GM18508 (cell line): ENCODE data around the gene HDC.

Source experiments
- ATAC-seq: cut with Tn5 transposase; IDR thresholded peaks from one replicate; pipeline ENCODE4 v1.9.1; 2021; ENCODE audit warnings: moderate number of reproducible peaks; ENCODE audit not compliant: insufficient read depth, unreplicated experiment

Gene HDC

DNA sequence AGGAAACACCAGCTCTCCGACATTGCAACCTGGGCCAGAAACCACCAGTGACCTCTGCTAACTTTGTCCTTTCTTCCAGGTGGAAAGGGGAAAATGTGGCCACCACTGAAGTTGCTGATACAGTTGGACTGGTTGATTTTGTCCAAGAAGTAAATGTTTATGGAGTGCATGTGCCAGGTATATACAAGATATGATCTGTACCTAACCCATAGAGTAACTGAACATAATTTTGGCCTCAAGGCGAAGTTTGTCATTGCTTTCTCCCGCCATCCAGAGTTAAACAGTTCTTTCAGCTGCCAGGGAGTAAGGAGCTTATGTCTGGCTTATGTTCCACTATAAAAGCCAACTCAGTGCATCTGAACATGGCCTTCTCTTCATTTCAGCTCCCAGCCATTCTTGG lies 36.7 kb downstream of the HDC start:
- ATAC-seq = no peak

DNA sequence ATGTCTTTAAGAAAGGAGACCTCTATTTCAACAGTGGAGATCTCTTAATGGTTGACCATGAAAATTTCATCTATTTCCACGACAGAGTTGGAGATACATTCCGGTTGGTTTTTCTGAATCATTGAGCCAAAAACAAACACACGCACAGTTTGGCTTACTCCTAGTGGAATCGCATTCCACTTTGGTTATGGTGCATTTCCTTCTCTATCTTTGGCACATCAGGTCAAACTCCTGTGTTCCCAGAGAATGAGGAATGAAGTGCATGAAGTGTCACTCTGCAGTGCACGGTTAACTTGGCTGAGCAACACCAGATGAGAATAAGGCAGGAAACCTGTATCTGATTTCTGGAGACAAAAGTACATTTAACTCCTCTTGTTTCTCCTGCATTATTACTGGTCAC lies 38.5 kb downstream of the HDC start:
- no peak for ATAC-seq

DNA sequence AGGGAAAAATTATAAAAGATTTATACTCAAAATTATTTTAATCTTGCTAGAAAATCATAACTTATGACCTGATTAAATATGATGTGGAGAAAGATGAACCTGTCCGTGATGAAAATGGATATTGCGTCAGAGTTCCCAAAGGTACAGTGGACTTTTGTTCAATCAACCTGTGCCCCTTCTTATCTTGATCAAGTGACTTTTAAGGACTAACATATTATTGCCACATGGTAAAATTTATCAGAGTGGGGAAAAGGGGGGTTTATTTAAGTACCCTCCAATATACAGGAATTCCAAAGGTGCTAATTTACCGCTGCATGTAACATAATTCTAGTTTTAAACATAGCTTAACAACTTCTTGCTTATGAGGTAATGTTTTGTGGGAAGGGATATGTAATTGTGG lies 39.6 kb downstream of the HDC start:
- ATAC-seq = no peak

DNA sequence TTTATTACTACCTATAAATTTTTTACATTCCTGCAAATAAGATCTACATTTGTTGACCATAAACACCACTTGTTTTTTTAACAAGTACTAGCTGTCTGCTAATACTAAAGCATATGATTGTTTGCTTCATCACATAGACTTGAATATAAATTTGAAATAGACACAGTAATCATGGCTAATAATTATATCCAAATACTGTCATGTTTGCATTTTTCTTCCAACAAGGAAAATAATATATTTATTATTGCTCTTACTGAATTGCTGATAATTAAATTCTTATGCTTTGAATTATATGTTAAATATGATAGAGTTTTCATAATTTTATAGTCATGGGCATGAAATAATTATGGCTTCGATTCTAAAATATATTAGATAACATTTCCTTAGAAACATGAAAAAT lies 40.5 kb downstream of the HDC start:
- no peak for ATAC-seq

DNA sequence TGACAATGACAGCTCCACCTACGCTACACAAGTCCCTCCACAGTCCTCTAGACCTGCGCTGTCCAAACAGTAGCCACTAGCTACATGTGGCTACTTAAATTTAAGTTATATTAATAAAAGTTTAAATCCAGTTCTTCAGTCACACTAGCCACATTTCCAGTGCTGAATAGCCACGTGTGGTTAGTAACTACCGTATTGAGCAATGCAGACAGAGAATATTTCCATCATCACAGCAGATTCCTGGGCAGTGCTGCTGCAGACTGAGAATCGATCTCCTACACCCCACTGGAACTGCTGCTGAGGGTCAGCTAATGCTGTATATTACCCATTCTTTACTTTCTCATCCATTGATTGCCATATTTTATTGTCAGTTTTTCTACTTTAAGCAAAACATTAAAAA lies 40.9 kb downstream of the HDC start:
- ATAC-seq = no peak

DNA sequence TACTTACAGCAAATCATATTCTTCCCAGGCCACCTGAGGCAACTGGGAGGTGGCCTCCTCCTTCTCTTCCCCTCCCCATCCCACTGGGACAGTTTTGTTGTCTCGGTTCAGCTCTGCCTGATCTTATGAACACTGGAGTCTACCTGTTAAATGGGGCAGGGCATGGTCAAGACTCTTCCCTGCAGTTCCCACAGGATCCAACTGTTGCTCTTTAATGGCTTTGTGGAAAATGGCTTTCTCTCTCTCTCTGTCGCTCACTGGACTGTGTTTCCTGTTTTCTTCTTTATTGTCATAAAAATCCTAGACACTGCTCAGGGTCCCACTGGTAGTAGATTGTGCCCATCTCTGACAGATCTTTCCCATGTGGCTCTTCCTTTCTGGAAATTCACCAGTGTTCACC lies 43.3 kb downstream of the HDC start:
- no peak for ATAC-seq

DNA sequence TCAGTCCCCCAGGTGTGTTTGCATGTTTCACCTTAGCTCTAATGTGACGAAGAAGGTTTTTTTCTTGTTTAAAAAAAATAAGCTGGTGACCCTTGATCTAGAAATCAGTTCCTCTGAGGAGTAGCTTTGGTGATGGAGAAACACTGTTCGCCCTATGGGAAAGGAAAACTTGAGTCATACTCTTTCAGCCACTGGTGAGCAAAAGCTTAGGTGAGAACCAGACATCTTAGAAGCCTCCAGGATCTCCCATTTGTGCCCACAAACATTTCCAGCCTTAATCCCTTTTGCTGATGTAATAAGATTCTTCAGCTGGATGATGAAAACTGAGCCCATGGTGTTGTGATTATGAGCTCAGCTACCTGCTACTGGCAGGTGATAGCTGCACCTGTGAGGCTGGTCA lies 45.7 kb downstream of the HDC start:
- no peak for ATAC-seq

DNA sequence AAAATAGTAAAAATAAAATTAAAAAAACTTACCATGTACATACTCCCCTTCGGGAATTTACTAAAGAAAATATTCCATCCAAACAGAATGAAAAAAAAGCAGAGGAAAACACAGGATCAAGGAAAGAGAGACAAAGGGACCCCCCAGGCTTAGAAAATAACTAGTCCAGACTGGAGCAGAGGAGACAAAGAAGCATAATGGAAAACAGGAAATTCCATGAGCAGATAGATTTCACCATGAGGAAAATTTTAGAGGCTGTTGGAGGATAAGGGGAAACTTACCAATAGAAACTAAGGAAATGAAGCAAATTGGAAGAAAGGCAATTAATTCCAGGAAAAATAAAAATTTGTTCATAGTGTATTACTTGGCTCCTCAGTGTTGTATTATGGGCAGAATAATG lies 46.8 kb downstream of the HDC start:
- no peak for ATAC-seq

DNA sequence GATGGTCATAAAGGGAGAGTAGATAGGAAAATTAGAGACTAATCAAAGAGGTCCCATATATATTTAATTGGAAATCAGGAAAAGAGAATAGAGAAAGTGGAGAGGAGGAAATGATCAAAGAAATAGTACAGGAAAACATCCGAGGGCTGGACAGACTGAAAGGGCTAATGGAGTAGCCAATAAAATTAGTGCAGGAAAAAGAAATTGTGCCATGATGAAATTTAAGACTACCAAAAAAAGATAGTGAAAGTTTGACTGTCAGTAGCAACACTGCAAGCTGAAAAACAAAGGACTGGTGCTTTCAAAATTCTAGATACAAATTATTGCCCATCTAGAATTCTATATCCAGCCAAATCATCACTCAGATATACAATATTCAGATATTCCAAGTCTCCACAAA lies 47.2 kb downstream of the HDC start:
- ATAC-seq = no peak

DNA sequence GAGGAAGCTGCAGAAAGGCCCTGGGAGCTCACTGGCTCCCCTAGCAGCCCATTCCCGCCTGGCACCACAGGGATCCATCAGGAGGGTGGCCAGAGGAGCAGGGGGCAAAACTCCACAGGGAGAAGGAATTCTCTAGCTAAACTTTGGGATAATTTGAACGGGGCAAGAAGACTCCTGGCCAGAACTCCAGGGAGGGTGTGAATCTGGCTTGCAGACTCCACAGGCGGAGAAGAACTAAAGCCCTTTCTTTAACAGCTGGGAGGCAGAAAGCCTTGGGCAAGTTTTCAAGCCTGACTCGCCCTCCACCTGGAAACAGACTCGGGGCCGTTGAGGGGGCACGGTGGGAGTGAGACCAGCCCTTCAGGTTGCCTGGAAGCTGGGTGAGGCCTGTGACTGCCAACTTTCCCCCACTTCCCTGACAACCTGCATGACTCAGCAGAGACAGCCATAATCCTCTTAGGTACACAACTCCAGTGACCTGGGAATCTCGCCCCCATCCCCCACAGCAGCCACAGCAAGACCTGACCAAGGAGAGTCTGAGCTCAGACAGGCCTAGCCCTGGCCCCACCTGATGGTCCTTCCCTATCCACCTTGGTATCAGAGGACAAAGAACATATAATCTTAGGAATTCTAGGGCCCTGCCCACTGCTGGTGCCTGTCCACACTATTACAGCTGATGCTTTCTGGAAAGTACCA lies 54.9 kb downstream of the HDC start:
- ATAC-seq = no peak

DNA sequence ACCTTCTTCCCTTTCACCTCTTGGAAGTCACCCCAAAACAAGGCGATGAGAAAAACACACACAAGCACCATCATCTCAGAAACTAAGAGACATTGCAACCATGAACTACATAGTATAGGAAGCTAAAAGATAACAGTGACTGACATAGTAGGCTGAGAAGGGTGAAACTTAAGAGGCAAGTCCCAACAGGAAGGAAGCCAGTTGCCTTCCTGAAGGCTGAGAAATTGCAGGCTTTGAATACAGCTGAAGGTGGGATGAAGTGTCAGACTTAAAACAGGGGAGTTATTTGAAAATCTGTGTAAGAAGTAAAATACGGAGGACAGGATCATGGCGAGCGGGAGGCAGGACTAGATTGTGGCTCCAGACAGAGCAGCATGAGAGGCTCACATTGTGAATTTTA lies 55.7 kb downstream of the HDC start:
- ATAC-seq = no peak

DNA sequence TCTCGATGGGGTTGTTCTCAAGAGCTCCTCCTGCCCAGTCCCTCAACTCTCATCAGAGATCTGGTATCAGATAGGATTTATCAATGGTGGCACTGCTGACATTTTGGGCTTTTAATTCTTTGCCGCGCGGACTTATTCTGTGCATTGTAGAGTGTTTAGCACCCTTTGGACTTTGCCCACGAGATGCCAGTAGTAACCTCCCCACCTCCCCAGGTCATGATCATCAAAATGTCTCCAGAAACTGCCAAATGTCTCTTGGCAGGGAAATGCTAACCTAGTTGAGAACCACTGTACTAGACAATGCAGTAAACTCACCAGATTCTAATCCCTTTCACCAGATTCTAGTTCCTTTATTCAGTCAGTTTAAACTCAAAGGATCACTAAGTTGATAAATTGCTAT lies 59.5 kb downstream of the HDC start:
- ATAC-seq = no peak

DNA sequence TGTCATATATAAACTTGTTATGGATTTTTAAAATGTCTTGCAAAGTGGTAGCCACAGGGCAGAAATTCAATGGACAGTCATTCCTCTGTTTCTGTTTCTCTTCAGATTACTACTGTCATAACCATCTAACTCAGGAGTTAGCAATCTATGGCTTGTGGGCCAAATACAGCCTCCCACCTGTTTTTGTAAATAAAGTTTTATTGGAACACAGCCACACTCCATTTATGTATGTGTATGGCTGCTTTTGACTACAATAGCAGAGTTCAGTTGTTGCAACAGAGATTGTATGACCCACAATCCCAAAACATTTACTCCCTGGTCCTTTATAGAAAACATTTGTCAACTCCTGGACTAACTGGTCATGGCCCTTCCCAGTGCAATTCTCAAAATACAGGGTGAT lies 63.5 kb downstream of the HDC start:
- no peak for ATAC-seq

DNA sequence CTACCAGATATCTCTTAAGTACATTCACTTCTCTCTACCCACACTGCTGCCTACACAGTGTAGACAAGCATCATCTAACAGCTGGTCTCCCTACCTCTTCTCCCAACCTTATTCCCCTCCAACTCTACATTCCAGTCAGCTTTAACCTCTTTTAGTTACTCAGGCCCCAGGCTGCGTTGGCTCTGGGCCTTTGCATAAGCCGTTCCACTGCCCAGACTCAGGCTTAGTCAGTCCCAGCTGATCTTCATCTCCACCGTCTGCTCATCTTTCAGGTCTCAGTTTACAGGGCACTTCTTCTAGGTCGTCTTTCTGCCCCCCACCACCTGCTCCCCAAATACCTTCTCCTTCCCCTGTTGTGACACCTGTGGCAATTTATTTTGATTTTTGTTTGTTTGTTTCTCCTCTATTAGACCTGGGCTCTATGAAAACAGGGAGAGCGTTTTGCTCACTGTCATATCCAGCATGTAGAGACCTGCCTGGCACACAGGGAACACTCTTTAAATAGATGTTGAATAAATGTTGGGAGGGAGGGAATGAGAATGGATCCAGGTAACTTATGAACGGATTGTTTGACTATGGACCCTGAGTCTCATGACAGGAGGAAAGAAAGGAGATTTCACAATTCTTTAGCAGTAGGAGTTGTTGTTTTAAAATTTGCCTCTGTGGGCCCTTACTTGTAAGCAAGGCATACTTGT lies 72.5 kb downstream of the HDC start:
- ATAC-seq = no peak

DNA sequence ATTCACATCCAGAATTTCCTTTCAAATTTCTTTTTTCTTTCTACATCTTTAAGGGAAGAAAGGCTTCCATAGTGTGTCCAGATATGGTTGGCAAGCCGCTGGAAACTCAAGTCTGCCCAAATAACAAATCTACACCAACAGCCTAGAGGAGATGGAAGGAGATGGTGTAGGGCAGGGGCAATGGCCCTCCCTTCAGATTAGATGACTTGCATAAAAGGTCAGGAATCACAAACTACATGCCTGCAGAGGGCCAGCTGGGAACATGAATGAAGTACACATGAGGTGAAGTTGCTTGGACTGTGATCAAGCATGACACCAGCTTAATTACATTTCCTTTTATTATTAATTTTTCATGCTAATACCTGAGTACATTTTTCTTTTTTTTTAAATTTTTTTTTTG lies 73.4 kb downstream of the HDC start:
- ATAC-seq = no peak
